Heart left ventricle (tissue), 13 donors: ENCODE data around the gene IGLL1.

Experiments
- POLR2A ChIP-seq, 2 donors: fragments of 450-650 bp; IDR thresholded peaks; one replicate each; pipeline ENCODE4 v1.6.1; 2017; ENCODE audit warnings: antibody characterized with exemption in 2 of 2, mild to moderate bottlenecking in 2 of 2, moderate library complexity in 2 of 2
- TF ChIP-seq, protein P1 (sequence below), 12 donors: fragments of 200-600 bp; sonication (generic) in 4 of 12; IDR thresholded peaks; one replicate each; pipeline versions ENCODE4 v1.5.0 to v1.8.0; 2018 to 2022; ENCODE audit warnings: antibody characterized with exemption in 12 of 12, mild to moderate bottlenecking in 5 of 12
- donor health status: ischemic (EF 13 %, LVEDD 7.1; RV severe dilation, severe dysfunction).
- donor health status: DM: no; HTN: yes; CAD: no.
- donor health status: DM: no; HTN: no; CAD: no.
- donor health status: ischemic (EF 25% LVEDD 6.9; RV normal size, moderate dysfunction).
- donor health status: ischemic (EF 25% LVEDD 5.7; RV mildly dilated, moderate dysfunction).
- donor health status: ischemic (EF 35%, LVEDD 5.7; RV mildly dilated, moderate dysfunction).
- donor health status: nonischemic (EF 11% LVEDD 7.7; RV severe dilation, severe dysfunction).
- donor health status: DM: yes; HTN: yes; CAD: no.
- donor health status: PGD.
- donor health status: ischemic (EF 29% LVEDD 5.4; RV normal size, mild dysfunction).
- donor health status: nonischemic (EF 23%, LVEDD 6.1; RV moderate dilation, normal function).

DNA sequence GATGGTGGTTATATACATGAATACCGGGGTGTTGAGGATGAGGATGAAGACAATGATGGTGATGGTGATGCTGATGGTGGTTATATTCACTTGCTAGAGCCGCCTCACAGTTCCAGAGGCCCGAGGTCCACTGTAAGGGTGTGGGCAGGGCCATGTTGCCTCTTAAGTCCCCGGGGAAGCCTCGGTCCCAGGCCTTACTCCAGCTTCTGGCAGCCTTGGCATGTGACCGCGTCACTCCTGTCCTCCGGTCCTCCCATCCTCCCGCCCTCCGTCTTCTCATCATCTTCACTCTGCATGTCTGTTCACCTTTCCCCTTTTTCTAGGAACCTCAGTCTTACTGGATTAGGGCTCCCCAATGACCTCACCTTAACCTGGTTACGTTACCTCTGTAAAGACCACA, 54.6 kb downstream of the IGLL1 start:
- TF ChIP-seq, protein P1, sequence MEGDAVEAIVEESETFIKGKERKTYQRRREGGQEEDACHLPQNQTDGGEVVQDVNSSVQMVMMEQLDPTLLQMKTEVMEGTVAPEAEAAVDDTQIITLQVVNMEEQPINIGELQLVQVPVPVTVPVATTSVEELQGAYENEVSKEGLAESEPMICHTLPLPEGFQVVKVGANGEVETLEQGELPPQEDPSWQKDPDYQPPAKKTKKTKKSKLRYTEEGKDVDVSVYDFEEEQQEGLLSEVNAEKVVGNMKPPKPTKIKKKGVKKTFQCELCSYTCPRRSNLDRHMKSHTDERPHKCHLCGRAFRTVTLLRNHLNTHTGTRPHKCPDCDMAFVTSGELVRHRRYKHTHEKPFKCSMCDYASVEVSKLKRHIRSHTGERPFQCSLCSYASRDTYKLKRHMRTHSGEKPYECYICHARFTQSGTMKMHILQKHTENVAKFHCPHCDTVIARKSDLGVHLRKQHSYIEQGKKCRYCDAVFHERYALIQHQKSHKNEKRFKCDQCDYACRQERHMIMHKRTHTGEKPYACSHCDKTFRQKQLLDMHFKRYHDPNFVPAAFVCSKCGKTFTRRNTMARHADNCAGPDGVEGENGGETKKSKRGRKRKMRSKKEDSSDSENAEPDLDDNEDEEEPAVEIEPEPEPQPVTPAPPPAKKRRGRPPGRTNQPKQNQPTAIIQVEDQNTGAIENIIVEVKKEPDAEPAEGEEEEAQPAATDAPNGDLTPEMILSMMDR (IDR thresholded peaks at IDR 0.05) = no peak
- no peak for TF ChIP-seq POLR2A (IDR thresholded peaks at IDR 0.05)
